ENCODE results near the gene HS6ST1. TPM values are rescaled to one million over a fixed set of nuclear protein-coding genes. Genes with fewer than 3 reads are reported as not detected.
A peak's percentile ranks its signal among the peaks of the same experiment; 100 is the strongest.

HS6ST1 gene
- total RNA-seq, 2 donors from 2014 or later = 19.3 to 22.9 TPM

- no peak for DNase-seq
- intact Hi-C loops (cut with DNase I) = no loop called here
These were observed 41.2 kb upstream of the HS6ST1 start for GRCh38 chr2:128359841-128360240.

GRCh38 chr2:128358941-128359731 lies 40.5 kb upstream of the HS6ST1 start:
- no peak overlapping the region for H3K27ac ChIP-seq
- H3K27me3 ChIP-seq = no peaks in the 10 kb centered on the region
- no peak for TF ChIP-seq CTCF (IDR thresholded peaks at IDR 0.05)
- no peak overlapping the region for H3K9ac ChIP-seq (ENCODE audit: low read depth in 2 of 2, low read length in 2 of 2)
- H3K4me1 ChIP-seq = no peaks in the 10 kb centered on the region
- peak; percentile 7 for DNase-seq
- no peak overlapping the region for H3K4me3 ChIP-seq
- no peaks in the 10 kb centered on the region for H3K36me3 ChIP-seq
- H3K9me3 ChIP-seq = no peaks in the 10 kb centered on the region
- intact Hi-C loops (cut with DNase I) = no loop called here

More at GRCh38 chr2:128359841-128360240, 41.2 kb upstream of the HS6ST1 start:
- Histone ChIP-seq H3K9ac (ENCODE audit: low read depth in 2 of 2, low read length in 2 of 2) (no peak overlapping the region), H3K36me3 (no peaks in the 10 kb centered on the region), H3K27me3 (no peaks in the 10 kb centered on the region), H3K9me3 (no peaks in the 10 kb centered on the region), H3K27ac (no peak overlapping the region), H3K4me3 (no peak overlapping the region), H3K4me1 (no peaks in the 10 kb centered on the region)
- no peak for TF ChIP-seq CTCF (IDR thresholded peaks at IDR 0.05)

- H3K9me3 ChIP-seq = no peaks in the 10 kb centered on the region
- intact Hi-C loops (cut with DNase I) = no loop called here
These were observed 39.1 kb upstream of the HS6ST1 start for GRCh38 chr2:128357506-128358370.

GRCh38 chr2:128356127-128356526 lies 37.5 kb upstream of the HS6ST1 start:
- no peak for DNase-seq
- Histone ChIP-seq H3K27ac (no peak overlapping the region), H3K9me3 (no peaks in the 10 kb centered on the region), H3K9ac (ENCODE audit: low read depth in 2 of 2, low read length in 2 of 2) (no peak overlapping the region), H3K4me3 (no peak overlapping the region), H3K4me1 (no peaks in the 10 kb centered on the region), H3K27me3 (no peaks in the 10 kb centered on the region), H3K36me3 (no peaks in the 10 kb centered on the region)
- TF ChIP-seq CTCF (IDR thresholded peaks at IDR 0.05) = no peak
- intact Hi-C loops (cut with DNase I) = no loop called here

More at GRCh38 chr2:128357506-128358370, 39.1 kb upstream of the HS6ST1 start:
- Histone ChIP-seq H3K27ac (no peak overlapping the region), H3K27me3 (no peaks in the 10 kb centered on the region), H3K9ac (ENCODE audit: low read depth in 2 of 2, low read length in 2 of 2) (no peak overlapping the region), H3K4me1 (no peaks in the 10 kb centered on the region), H3K4me3 (no peak overlapping the region), H3K36me3 (no peaks in the 10 kb centered on the region)
- no peak for TF ChIP-seq CTCF (IDR thresholded peaks at IDR 0.05)
- DNase-seq = peak; percentile 10

- Histone ChIP-seq H3K27ac (no peak overlapping the region), H3K9ac (ENCODE audit: low read depth in 2 of 2, low read length in 2 of 2) (no peak overlapping the region), H3K27me3 (no peaks in the 10 kb centered on the region), H3K4me1 (no peaks in the 10 kb centered on the region), H3K4me3 (no peak overlapping the region), H3K9me3 (no peaks in the 10 kb centered on the region), H3K36me3 (no peaks in the 10 kb centered on the region)
- no peak for TF ChIP-seq CTCF (IDR thresholded peaks at IDR 0.05)
- intact Hi-C loops (cut with DNase I) = no loop called here
- DNase-seq = no peak
These were observed 36.2 kb upstream of the HS6ST1 start for GRCh38 chr2:128354726-128355470.
